H1 (cell line): Measurements from ENCODE around the gene ABCC11. TPM values are rescaled to one million over a fixed set of nuclear protein-coding genes. Genes with fewer than 3 reads are reported as not detected.
A peak's percentile ranks its signal among the peaks of the same experiment; 100 is the strongest.

Experiments
- CTCF ChIA-PET: fragments of 300-600 bp; sonication (Branson Sonifier 250); formaldehyde crosslinking; loops from one replicate; lab custom pipeline; 2021; ENCODE audit not compliant: partially characterized antibody; lab: Charles Lee
- POLR2A ChIA-PET: fragments of 300-600 bp; sonication (Branson Sonifier 250); formaldehyde crosslinking; loops from one replicate; lab custom pipeline; 2021; ENCODE audit warnings: inconsistent platforms; ENCODE audit not compliant: partially characterized antibody; lab: Charles Lee
- DNase-seq, 2 experiments: peaks; one replicate each; pipeline versions ENCODE4 v3.0.0 to v3.0.0-alpha.2; 2010 to 2022; ENCODE audit warnings: low spot score in 2 of 2, low read depth in 1 of 2, mixed read lengths in 1 of 2
- FAIRE-seq: peaks from 2 replicates; lab custom pipeline; 2011; peaks lifted over from hg19 to GRCh38; lab: Jason Lieb, UNC
- H2AFZ ChIP-seq: 2 replicates; pipeline ENCODE4 v1.8.1; 2012; ENCODE audit warnings: low read length, inconsistent platforms
- H2AK5ac ChIP-seq: 2 replicates; pipeline ENCODE4 v1.6.1; 2013; ENCODE audit warnings: low read depth, low read length
- H2BK120ac ChIP-seq: replicated peaks from 2 replicates; pipeline ENCODE3; 2013; ENCODE audit warnings: low read depth, low read length, inconsistent platforms
- H2BK12ac ChIP-seq: 2 replicates; pipeline ENCODE4 v1.6.1; 2013; ENCODE audit warnings: low read depth, low read length
- H2BK15ac ChIP-seq: 2 replicates; pipeline ENCODE4 v1.6.1; 2013; ENCODE audit warnings: low read length
- H2BK20ac ChIP-seq: 2 replicates; pipeline ENCODE4 v1.6.1; 2013; ENCODE audit warnings: low read length
- H2BK5ac ChIP-seq: 2 replicates; pipeline ENCODE4 v1.6.1; 2013; ENCODE audit warnings: low read depth, low read length
- H3K14ac ChIP-seq: 2 replicates; pipeline ENCODE4 v1.6.1; 2013; ENCODE audit warnings: inconsistent platforms; ENCODE audit not compliant: insufficient read length
- H3K18ac ChIP-seq: 2 replicates; pipeline ENCODE4 v1.6.1; 2013; ENCODE audit warnings: low read length; ENCODE audit errors: extremely low read depth
- H3K23ac ChIP-seq: 2 replicates; pipeline ENCODE4 v1.6.1; 2013; ENCODE audit warnings: inconsistent platforms; ENCODE audit not compliant: insufficient read length
- H3K23me2 ChIP-seq: 2 replicates; pipeline ENCODE4 v1.6.1; 2013; ENCODE audit warnings: low read depth, low read length
- H3K27ac ChIP-seq: 2 replicates; pipeline ENCODE4 v1.6.1; 2011; ENCODE audit warnings: low read depth, low read length, inconsistent platforms
- H3K27me3 ChIP-seq, 4 experiments: replicated peaks in 1 of 4; 1 replicate in 1 of 4; 2 replicates in 3 of 4; pipeline versions ENCODE4 v1.6.1 to v1.8.1; 2011 to 2013; ENCODE audit warnings: low read length in 3 of 4, mild to moderate bottlenecking in 3 of 4, inconsistent platforms in 2 of 4, mixed read lengths in 2 of 4, moderate library complexity in 1 of 4; ENCODE audit not compliant: control insufficient read depth in 3 of 4, insufficient read depth in 3 of 4; ENCODE audit errors: extremely low read depth in 1 of 4
- H3K36me3 ChIP-seq, 4 experiments: 2 replicates each; pipeline versions ENCODE4 v1.6.1 to v1.8.1; 2011 to 2013; ENCODE audit warnings: mild to moderate bottlenecking in 4 of 4, low read length in 3 of 4, moderate library complexity in 2 of 4, control low read depth in 1 of 4, inconsistent platforms in 1 of 4; ENCODE audit not compliant: insufficient read depth in 4 of 4, control insufficient read depth in 2 of 4
- H3K4ac ChIP-seq: replicated peaks from 2 replicates; pipeline ENCODE3; 2013; ENCODE audit warnings: low read length, low read depth, mixed read lengths, inconsistent platforms; ENCODE audit not compliant: insufficient read length
- H3K4me1 ChIP-seq, 4 experiments: replicated peaks in 1 of 4; 1 replicate in 1 of 4; 2 replicates in 3 of 4; pipeline versions ENCODE4 v1.6.1 to v1.8.1; 2011 to 2013; ENCODE audit warnings: low read length in 3 of 4, inconsistent platforms in 2 of 4, mixed read lengths in 1 of 4; ENCODE audit not compliant: insufficient read depth in 4 of 4, control insufficient read depth in 3 of 4
- H3K4me2 ChIP-seq, 2 experiments: 2 replicates each; pipeline versions ENCODE4 v1.6.1 to v1.8.1; 2011 to 2013; ENCODE audit warnings: low read depth in 2 of 2, low read length in 2 of 2, control low read depth in 1 of 2, inconsistent platforms in 1 of 2, mild to moderate bottlenecking in 1 of 2; ENCODE audit not compliant: insufficient read depth in 1 of 2
- H3K4me3 ChIP-seq, 4 experiments: fragments of 200-600, 300-600 bp in 1 of 4; sonication (generic), shearing (Covaris generic), sonication (Bioruptor Twin) in 1 of 4; 2 replicates each; pipeline versions ENCODE4 v1.5.1 to v1.8.1; 2011 to 2016; ENCODE audit warnings: low read length in 4 of 4, low read depth in 3 of 4, control low read depth in 2 of 4, inconsistent platforms in 2 of 4, mild to moderate bottlenecking in 2 of 4, mixed read lengths in 1 of 4, moderate library complexity in 1 of 4; ENCODE audit not compliant: insufficient read depth in 2 of 4; ENCODE audit errors: extremely low read depth in 1 of 4
- H3K56ac ChIP-seq: replicated peaks from 2 replicates; pipeline ENCODE3; 2013; ENCODE audit warnings: low read depth, mild to moderate bottlenecking, mixed read lengths, low read length, inconsistent platforms; ENCODE audit not compliant: insufficient read length
- H3K79me1 ChIP-seq: 2 replicates; pipeline ENCODE4 v1.6.1; 2013; ENCODE audit warnings: low read depth, low read length, control low read depth
- H3K79me2 ChIP-seq, 2 experiments: 2 replicates each; pipeline versions ENCODE4 v1.6.1 to v1.8.1; 2012 to 2013; ENCODE audit warnings: low read length in 2 of 2, mild to moderate bottlenecking in 2 of 2, inconsistent platforms in 1 of 2; ENCODE audit not compliant: insufficient read depth in 2 of 2, control insufficient read depth in 1 of 2
- H3K9ac ChIP-seq, 4 experiments: replicated peaks in 1 of 4; 1 replicate in 1 of 4; 2 replicates in 3 of 4; pipeline versions ENCODE4 v1.6.1 to v1.8.1; 2011 to 2013; ENCODE audit warnings: low read depth in 3 of 4, low read length in 3 of 4, control low read depth in 2 of 4, mild to moderate bottlenecking in 2 of 4, moderate library complexity in 2 of 4, inconsistent platforms in 1 of 4; ENCODE audit errors: extremely low read depth in 1 of 4
- H3K9me3 ChIP-seq, 2 experiments: 2 replicates each; pipeline versions ENCODE4 v1.6.1 to v1.8.1; 2012 to 2013; ENCODE audit warnings: mild to moderate bottlenecking in 2 of 2, moderate library complexity in 2 of 2, control low read depth in 1 of 2, inconsistent platforms in 1 of 2, low read depth in 1 of 2, low read length in 1 of 2, mixed read lengths in 1 of 2; ENCODE audit not compliant: insufficient read depth in 2 of 2
- H4K20me1 ChIP-seq, 2 experiments: replicated peaks in 1 of 2; 2 replicates each; pipeline versions ENCODE3 to v1.8.1; 2011 to 2013; ENCODE audit warnings: inconsistent platforms in 2 of 2, low read length in 2 of 2, mild to moderate bottlenecking in 1 of 2; ENCODE audit not compliant: insufficient read depth in 2 of 2, control insufficient read depth in 1 of 2
- H4K5ac ChIP-seq: 2 replicates; pipeline ENCODE4 v1.6.1; 2013; ENCODE audit warnings: low read length, low read depth, mixed read lengths, inconsistent platforms; ENCODE audit not compliant: insufficient read length
- H4K8ac ChIP-seq: 2 replicates; pipeline ENCODE4 v1.8.0; 2013; ENCODE audit warnings: mild to moderate bottlenecking, moderate library complexity, low read length, inconsistent platforms; ENCODE audit not compliant: insufficient read depth; ENCODE audit errors: extremely low read depth
- H4K91ac ChIP-seq: replicated peaks from 2 replicates; pipeline ENCODE3; 2013; ENCODE audit warnings: low read length, mixed read lengths, inconsistent platforms; ENCODE audit not compliant: insufficient read length
- FOSL1 ChIP-seq: IDR thresholded peaks from 2 replicates; pipeline ENCODE4 v1.6.1; 2011; ENCODE audit warnings: mild to moderate bottlenecking, low read depth, low read length, moderate library complexity; ENCODE audit not compliant: insufficient read depth
- GTF2F1 ChIP-seq: IDR thresholded peaks from 2 replicates; pipeline ENCODE4 v1.6.1; 2012; ENCODE audit warnings: low read depth, low read length, improper control_type of control experiment, borderline replicate concordance
- KDM1A ChIP-seq: fragments of 200-600, 300-600 bp; sonication (generic); IDR thresholded peaks from 2 replicates; pipeline ENCODE4 v1.7.1; 2016; ENCODE audit warnings: mild to moderate bottlenecking, low read length, borderline replicate concordance
- KDM5A ChIP-seq: fragments of 200-600 bp; IDR thresholded peaks from 2 replicates; pipeline ENCODE4 v1.7.1; 2012; ENCODE audit warnings: mild to moderate bottlenecking, low read length, inconsistent platforms, mixed read lengths
- ZNF274 ChIP-seq: IDR thresholded peaks from 2 replicates; pipeline ENCODE4 v1.7.0; 2012; ENCODE audit warnings: low read length, borderline replicate concordance; ENCODE audit errors: extremely low read depth
- WGBS, 2 experiments: shearing (Covaris generic) in 1 of 2; methylation state at CpG; one replicate each; pipeline versions ENCODE4 v1.1.6 to v1.1.7; 2013 to 2015; ENCODE audit warnings: low lambda C conversion rate in 2 of 2, mixed read lengths in 2 of 2, inconsistent platforms in 1 of 2, low coverage in 1 of 2, missing lambda C conversion rate in 1 of 2; ENCODE audit not compliant: insufficient replicate concordance in 2 of 2, insufficient coverage in 1 of 2, insufficient read length in 1 of 2; ENCODE audit errors: extremely low coverage in 1 of 2, missing lambda C conversion rate in 1 of 2; 5-methylcytosine and 5-hydroxymethylcytosine counted together
- polyA plus RNA-seq, 7 experiments: library from polyadenylated mRNA; depleted of rRNA in 3 of 7; stranded (reverse) in 5 of 7; unstranded in 2 of 7; fragments of >200 nt in 5 of 7; fragments of 200-250 nt in 2 of 7; gene quantifications; 1 replicate in 5 of 7; 2 replicates in 1 of 7; 4 replicates in 1 of 7; pipeline versions ENCODE4 v1.2.1 to v1.2.3, GENCODE V29; 2011 to 2013; ENCODE audit warnings: missing spikeins in 2 of 7, mixed read lengths in 2 of 7
- total RNA-seq: library from RNA; stranded (reverse); fragmentation: NEBNext Ultra II Directional; extraction: Animal tissue kit (Norgen Biotek cat#: 25700); gene quantifications from 2 replicates; pipeline ENCODE4 v1.2.1, GENCODE V29; 2021
- TF ChIP-seq, protein P1 (sequence below): IDR thresholded peaks from 2 replicates; pipeline ENCODE4 v1.6.1; 2012; ENCODE audit warnings: inconsistent platforms

The ABCC11 gene
- total and polyA plus RNA-seq, 2 of the 8 experiments (the other 6 are each of a cell fraction or from before 2014, with no cell fraction given) = 0.06 TPM; not detected in 1

DNA sequence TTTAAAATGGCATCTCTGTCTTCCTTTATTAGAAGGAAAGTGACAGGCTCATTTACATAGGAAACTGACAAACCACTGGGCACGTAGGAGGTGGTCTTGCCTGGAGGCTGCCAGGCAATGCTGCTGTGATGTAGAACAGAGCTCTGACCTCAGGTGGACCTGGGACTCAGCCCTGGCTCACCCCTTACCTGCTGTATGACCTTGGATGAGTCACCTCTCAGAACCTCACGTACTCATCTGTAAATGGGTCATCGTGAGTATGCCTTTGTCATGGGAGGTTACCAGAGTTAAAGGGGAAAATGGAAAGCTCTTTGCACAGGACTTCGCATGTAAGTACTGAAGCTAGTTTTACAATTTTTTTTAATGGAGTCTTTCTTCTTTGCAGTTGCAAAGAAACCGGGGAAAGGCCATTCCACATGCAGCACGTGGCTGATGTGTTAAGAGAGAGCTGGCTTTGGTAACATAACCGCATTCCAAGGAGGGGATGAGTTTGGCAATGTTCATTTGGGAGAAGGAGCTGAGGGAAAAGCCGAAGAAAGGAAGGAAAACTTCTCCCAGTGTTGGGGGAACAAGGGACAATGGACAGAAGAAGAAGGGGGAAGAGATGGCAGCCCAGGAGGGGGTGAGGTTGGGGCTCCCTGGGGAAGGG lies 40.6 kb downstream of the ABCC11 start:
- Histone ChIP-seq H3K9ac (no peak overlapping the region), H3K27me3 (no peaks in the 10 kb centered on the region), H4K91ac (no peak overlapping the region), H2BK5ac (no peak overlapping the region), H3K36me3 (no peaks in the 10 kb centered on the region), H3K4me1 (no peaks in the 10 kb centered on the region), H3K4ac (no peak overlapping the region), H3K9me3 (no peaks in the 10 kb centered on the region), H4K20me1 (no peaks in the 10 kb centered on the region), H4K5ac (no peak overlapping the region), H2BK120ac (no peak overlapping the region), H3K27ac (no peak overlapping the region), H2AK5ac (no peak overlapping the region), H3K4me3 (no peak overlapping the region), H3K18ac (no peak overlapping the region), H3K79me2 (no peaks in the 10 kb centered on the region), H3K14ac (no peak overlapping the region), H2BK20ac (no peak overlapping the region), H3K56ac (no peak overlapping the region), H2AFZ (peak overlapping the region; percentile 74; the same call in 1 of the 2 replicates), H2BK12ac (no peak overlapping the region), H2BK15ac (no peak overlapping the region), H3K23ac (no peak overlapping the region), H3K4me2 (no peak overlapping the region), H3K79me1 (no peaks in the 10 kb centered on the region), H3K23me2 (no peaks in the 10 kb centered on the region), H4K8ac (no peak overlapping the region)
- WGBS, 2 experiments = 84% methylated on average over 8 of the region's 8 CpGs; no CpG with 5 or more reads in 1 of the 2 experiments
- CTCF ChIA-PET = no interaction called here
- POLR2A ChIA-PET = interaction anchor here (0.5 kb wide), 1 partner anchor 1577 kb away, joined by 3 read pairs; no protein-coding TSS in a partner anchor
- DNase-seq (peak in 1 of 2 experiments; percentile 17), FAIRE-seq (no peak)
- TF ChIP-seq, protein P1, sequence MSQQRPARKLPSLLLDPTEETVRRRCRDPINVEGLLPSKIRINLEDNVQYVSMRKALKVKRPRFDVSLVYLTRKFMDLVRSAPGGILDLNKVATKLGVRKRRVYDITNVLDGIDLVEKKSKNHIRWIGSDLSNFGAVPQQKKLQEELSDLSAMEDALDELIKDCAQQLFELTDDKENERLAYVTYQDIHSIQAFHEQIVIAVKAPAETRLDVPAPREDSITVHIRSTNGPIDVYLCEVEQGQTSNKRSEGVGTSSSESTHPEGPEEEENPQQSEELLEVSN = no peak
- TF ChIP-seq KDM1A (no peak), KDM5A (no peak), ZNF274 (no peak), GTF2F1 (no peak), FOSL1 (no peak)
